ENCODE data around the gene PALM3.
"Not testable (repeated sequence)": the region's sequence is repeated elsewhere in the genome, so short reads cannot be mapped to it uniquely, and the experiment has no call there.

Gene PALM3

GRCh38 chr19:14031719-14032480 lies 30.0 kb downstream of the PALM3 start, which contains the start of gene IL27RA:
TSS of gene IL27RA (plus strand) at chr19:14031762. CDS start at chr19:14031873, 111 bp downstream.
- DNase-seq (ENCODE audit: low read depth) = peak; percentile 24

GRCh38 chr19:14030997-14031718 lies 30.7 kb downstream of the PALM3 start:
- no peak for DNase-seq (ENCODE audit: low read depth)

GRCh38 chr19:14028901-14029300 lies 33.0 kb downstream of the PALM3 start:
- DNase-seq (ENCODE audit: low read depth) = no peak

- DNase-seq (ENCODE audit: low read depth) = no peak
These were observed 33.9 kb downstream of the PALM3 start, which contains the start of gene RLN3 for GRCh38 chr19:14027856-14028450. TSS of gene RLN3 (plus strand) at chr19:14028148. CDS start at chr19:14028205, 57 bp downstream.

GRCh38 chr19:14026652-14027192 lies 35.2 kb downstream of the PALM3 start:
- not testable (repeated sequence) for DNase-seq (ENCODE audit: low read depth)

- peak; percentile 32 for DNase-seq (ENCODE audit: low read depth)
These were observed 38.3 kb downstream of the PALM3 start for GRCh38 chr19:14023404-14024235.

GRCh38 chr19:14022469-14022868 lies 39.4 kb downstream of the PALM3 start:
- peak; percentile 60 for DNase-seq (ENCODE audit: low read depth)

- DNase-seq (ENCODE audit: low read depth) = no peak
These were observed 40.4 kb downstream of the PALM3 start for GRCh38 chr19:14021474-14021873.

- not testable (repeated sequence) for DNase-seq (ENCODE audit: low read depth)
These were observed 42.1 kb downstream of the PALM3 start for GRCh38 chr19:14019739-14020138.

- no peak for DNase-seq (ENCODE audit: low read depth)
These were observed 42.8 kb downstream of the PALM3 start for GRCh38 chr19:14019100-14019499.

GRCh38 chr19:14015524-14016035 lies 46.3 kb downstream of the PALM3 start:
- no peak for DNase-seq (ENCODE audit: low read depth)

- no peak for DNase-seq (ENCODE audit: low read depth)
These were observed 49.4 kb downstream of the PALM3 start for GRCh38 chr19:14012378-14012915.

- DNase-seq (ENCODE audit: low read depth) = no peak
These were observed 54.9 kb downstream of the PALM3 start for GRCh38 chr19:14006766-14007562.

GRCh38 chr19:14006085-14006765 lies 55.7 kb downstream of the PALM3 start, which contains the start of gene RFX1:
TSS of gene RFX1 (minus strand) at chr19:14006320. CDS start at chr19:13993843, 12,477 bp downstream.
- peak; percentile 100 for DNase-seq (ENCODE audit: low read depth)

GRCh38 chr19:14005349-14006084 lies 56.4 kb downstream of the PALM3 start:
- peak; percentile 86 for DNase-seq (ENCODE audit: low read depth)

- no peak for DNase-seq (ENCODE audit: low read depth)
These were observed 57.1 kb downstream of the PALM3 start for GRCh38 chr19:14004619-14005348.
